Measurements from ENCODE around the gene VPS54.
A peak's percentile ranks its signal among the peaks of the same experiment; 100 is the strongest.

The VPS54 gene

GRCh38 chr2:63899639-63900038 is 119.6 kb downstream of the VPS54 start:
- no peak for DNase-seq

GRCh38 chr2:63898839-63899238 is 120.4 kb downstream of the VPS54 start:
- no peak for DNase-seq

- DNase-seq: no peak
Observed at GRCh38 chr2:63894167-63894566, 125.1 kb downstream of the VPS54 start.

- no peak for DNase-seq
Observed at GRCh38 chr2:63893163-63893562, 126.1 kb downstream of the VPS54 start.

- no peak for DNase-seq
Observed at GRCh38 chr2:63891488-63892030, 127.7 kb downstream of the VPS54 start.

GRCh38 chr2:63890678-63891077 is 128.6 kb downstream of the VPS54 start:
- DNase-seq: no peak

- DNase-seq: peak; percentile 71
Observed at GRCh38 chr2:63888490-63889402, 130.5 kb downstream of the VPS54 start.

- no peak for DNase-seq
Observed at GRCh38 chr2:63888053-63888452, 131.2 kb downstream of the VPS54 start.

GRCh38 chr2:63886445-63886844 is 132.8 kb downstream of the VPS54 start:
- no peak for DNase-seq

- no peak for DNase-seq
Observed at GRCh38 chr2:63882395-63883105, 136.7 kb downstream of the VPS54 start.

- DNase-seq: peak; percentile 62
Observed at GRCh38 chr2:63881205-63881604, 138.0 kb downstream of the VPS54 start.

- no peak for DNase-seq
Observed at GRCh38 chr2:63880625-63881024, 138.6 kb downstream of the VPS54 start.

GRCh38 chr2:63879876-63880433 is 139.3 kb downstream of the VPS54 start:
- no peak for DNase-seq

- no peak for DNase-seq
Observed at GRCh38 chr2:63878486-63878885, 140.7 kb downstream of the VPS54 start.

GRCh38 chr2:63876311-63876710 is 142.9 kb downstream of the VPS54 start:
- DNase-seq: no peak

GRCh38 chr2:63875559-63876245 is 143.5 kb downstream of the VPS54 start:
- DNase-seq: no peak

GRCh38 chr2:63875131-63875527 is 144.1 kb downstream of the VPS54 start:
- DNase-seq: no peak

GRCh38 chr2:63874204-63875130 is 144.8 kb downstream of the VPS54 start:
- DNase-seq: no peak

- no peak for DNase-seq
Observed at GRCh38 chr2:63872571-63873328, 146.5 kb downstream of the VPS54 start.

- no peak for DNase-seq
Observed at GRCh38 chr2:63871864-63872263, 147.4 kb downstream of the VPS54 start.

- peak; percentile 51 for DNase-seq
Observed at GRCh38 chr2:63870679-63871078, 148.5 kb downstream of the VPS54 start.
